Fibroblast of skin of left biceps (primary cell): Measurements from ENCODE around the gene RNF112.
"Not testable (repeated sequence)": the region's sequence is repeated elsewhere in the genome, so short reads cannot be mapped to it uniquely, and the experiment has no call there.

Experiments used
- DNase-seq, 2 experiments: peaks; one replicate each; pipeline ENCODE4 v3.0.0-alpha.2; 2013; ENCODE audit warnings: low read depth in 2 of 2

RNF112 gene

GRCh38 chr17:19412984-19413383 lies 2.0 kb downstream of the RNF112 start:
- DNase-seq, result no peak

GRCh38 chr17:19413761-19414160 lies 2.7 kb downstream of the RNF112 start:
- DNase-seq, result no peak

GRCh38 chr17:19414396-19415280 lies 3.6 kb downstream of the RNF112 start:
- DNase-seq, result no peak

DNA sequence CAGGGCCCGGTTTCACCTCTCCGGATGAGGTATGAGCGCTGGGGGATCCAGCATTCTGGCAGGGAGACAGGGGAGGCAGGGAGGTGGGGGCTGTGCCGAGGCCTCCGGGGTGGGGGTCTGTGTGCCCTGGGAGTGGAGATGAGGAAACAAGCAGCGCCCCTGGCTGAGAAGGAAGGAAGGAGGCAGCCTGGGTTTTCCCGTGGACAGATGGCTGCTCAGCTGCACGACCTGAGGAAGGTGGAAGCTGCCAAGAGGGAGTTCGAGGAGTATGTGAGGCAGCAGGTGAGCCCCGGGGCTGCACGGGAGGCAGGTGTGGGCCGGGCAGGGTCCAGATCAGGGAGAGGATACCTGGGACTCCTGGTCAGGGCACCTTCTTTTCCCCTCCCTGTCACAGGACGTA lies 4.3 kb downstream of the RNF112 start:
- DNase-seq, result no peak

DNA sequence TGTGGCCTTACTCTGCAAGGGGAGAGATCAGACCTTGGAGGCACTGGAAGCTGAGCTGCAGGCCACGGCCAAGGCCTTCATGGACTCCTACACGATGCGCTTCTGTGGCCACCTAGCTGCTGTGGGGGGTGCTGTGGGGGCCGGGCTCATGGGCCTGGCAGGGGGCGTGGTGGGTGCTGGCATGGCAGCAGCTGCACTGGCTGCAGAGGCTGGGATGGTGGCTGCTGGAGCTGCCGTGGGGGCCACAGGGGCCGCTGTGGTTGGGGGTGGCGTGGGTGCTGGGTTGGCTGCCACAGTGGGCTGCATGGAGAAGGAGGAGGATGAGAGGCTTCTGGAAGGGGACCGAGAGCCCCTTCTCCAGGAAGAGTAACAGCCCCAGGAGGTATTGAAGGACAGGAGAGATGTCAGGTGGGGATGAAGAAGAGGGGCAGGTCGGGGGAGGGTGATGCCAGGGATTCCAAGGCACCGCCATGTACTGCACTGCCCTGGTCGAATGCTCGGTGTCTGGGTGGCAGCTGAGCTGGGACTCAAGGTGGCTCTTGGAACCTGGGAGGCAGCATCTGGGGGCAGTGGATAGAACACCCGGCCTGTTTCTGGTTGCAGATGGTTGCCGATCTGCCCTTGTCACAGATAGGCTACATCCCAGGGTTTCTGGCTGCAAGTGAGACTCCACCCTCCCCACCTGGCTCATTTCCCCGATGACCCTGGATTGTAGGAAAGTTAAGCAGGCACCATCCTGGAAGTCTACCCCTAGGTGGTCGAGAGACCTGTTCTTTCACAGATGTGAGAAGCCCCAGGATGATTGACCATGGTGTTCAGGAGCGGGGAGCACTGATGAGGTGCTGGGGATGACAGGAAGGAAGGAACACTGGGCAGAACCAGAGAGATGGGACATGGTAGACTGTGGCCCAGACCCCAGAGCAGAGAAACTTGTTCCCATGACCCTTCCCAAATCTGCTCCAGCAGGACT lies 5.1 kb downstream of the RNF112 start:
- no peak for DNase-seq

- DNase-seq, result no peak
Observed at GRCh38 chr17:19417611-19418010, 6.6 kb downstream of the RNF112 start.

DNA sequence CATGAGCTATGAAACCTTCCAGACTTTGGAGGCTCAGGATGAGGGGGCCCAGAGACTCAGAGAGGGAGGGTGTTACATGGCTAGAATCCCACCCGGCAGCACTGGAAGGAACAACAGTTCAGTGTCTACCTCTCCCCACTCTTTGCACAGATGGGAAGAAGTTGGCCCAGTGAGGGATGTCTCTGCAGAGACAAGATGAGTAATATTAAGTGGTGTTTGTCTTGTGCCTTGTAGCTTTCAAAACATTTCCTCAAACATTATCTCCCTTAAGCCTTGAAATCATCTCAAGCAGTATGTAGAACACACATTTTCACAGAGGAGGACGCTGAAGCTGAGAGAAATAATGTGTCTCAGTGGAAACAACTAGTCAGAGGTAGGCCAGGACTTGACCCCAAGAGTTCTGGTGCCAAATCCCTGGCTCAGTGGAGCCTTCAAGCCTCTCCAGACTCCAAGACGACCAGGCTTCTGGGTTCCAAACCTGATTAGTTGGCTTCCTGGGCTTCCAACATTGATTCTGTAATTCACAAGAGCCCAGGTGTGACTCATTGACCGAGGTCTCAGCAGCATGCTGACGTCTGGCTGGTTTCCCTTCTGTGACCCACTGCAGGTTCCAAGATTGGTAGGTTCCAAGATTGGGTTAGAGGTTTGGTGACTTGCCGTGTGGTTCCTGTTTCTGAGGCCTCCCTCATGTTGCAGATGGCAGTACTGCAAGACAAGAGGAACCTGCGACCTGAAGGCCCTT lies 7.4 kb downstream of the RNF112 start:
- no peak for DNase-seq

DNA sequence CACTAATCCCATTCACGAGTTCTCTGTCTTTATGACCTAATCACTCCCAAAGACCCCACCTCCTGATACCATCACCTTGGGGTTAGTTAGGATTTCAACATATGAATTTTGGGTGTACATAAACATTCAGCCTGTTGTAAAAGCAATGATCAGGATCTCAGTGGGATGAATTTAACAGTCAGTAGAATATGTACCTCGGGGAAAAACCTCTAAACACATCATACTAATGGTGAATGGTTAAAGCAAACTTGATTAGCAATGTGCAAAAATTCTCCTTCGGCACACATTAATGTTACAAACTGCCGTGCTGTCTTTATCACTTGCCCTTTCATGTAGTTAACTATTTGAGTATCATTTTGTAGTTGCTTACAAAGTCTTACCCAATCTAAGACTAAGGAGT lies 10.2 kb downstream of the RNF112 start:
- no peak for DNase-seq

GRCh38 chr17:19421926-19422325 lies 10.9 kb downstream of the RNF112 start:
- DNase-seq, result no peak

GRCh38 chr17:19424934-19425868 lies 14.2 kb downstream of the RNF112 start:
- DNase-seq, result no peak

DNA sequence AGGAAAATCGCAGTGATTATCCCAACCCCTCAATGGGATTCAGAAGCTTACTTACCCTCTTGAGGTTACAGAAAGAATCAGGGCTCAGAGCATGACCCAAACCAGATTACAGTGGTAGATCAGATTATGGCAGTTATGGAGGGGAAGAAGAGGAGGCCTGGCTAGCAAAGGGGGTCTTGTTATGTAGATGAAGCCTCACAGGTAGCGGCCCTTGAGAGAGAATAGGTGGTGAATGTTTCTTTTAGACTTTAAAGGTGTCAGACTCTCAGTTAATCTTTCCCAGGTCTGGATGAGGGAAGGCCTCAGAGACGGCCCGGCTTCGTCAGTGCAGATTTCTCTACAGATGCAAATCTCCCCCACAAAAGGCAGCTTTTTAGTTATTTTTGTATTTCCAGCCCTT lies 15.6 kb downstream of the RNF112 start:
- no peak for DNase-seq

DNA sequence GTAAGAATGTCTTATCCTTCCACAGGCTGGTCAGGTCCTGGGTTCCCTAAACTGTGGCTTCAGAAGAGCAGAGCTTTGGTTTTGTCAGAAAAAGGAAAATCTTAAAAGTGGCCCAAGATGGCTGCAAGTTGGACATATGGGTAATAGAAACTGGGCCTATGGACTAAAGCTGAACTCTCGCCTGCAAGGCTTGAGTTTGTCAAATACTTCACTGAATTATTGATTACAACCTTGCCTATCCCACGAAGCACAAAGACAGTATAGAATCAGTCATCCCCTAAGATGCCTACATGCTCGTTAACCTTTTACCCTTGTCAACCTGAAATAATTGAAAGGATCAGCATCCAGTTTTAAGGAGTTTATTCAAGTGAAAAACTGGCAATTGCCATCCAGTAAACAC lies 20.7 kb downstream of the RNF112 start:
- DNase-seq, result no peak

DNA sequence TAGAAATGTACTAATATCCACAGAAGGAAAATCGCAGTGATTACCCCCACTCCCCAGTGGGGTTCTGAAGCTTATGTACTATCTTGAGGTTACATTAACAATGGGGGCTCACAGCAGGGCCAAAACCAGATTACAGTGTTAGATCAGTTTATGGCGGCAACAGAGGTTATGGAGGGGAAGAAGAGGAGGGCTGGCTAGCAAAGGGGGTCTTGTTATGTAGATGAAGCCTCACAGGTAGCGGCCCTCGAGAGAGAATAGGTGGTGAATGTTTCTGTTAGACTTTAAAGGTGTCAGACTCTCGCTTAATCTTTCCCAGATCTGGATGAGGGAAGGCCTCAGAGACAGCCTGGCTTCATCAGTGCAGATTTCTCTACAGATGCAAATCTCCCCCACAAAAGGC lies 22.2 kb downstream of the RNF112 start:
- DNase-seq, result no peak

DNA sequence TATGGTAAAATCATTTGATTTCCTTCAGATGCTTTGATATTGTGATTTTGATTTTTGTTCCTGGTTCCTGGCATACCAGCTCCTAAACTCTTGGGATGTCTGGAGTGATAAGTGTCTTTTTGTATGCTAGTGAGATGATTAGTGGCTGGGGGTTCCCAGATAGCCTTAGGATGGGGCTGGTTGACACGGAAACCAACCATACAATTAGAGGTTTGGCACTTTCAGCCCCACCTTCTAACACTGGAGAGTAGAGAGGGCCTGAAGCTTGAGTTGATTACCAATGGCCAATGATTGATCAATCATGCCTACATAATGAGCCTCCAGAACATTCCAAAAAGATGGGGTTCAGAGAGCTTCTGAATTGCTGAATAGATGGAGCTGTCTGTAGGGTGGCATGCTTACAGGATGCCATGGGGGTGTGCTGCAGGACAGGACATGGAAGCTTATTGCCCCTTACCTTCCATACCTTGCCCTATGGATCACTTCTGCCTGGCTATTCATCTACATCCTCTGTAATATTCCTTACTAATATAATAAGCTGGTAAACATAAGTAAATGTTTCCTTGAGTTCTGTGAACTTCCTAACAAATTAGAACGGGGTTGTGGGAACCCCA lies 22.8 kb downstream of the RNF112 start:
- no peak for DNase-seq

- DNase-seq, result no peak
Observed at GRCh38 chr17:19440421-19440820, 29.4 kb downstream of the RNF112 start.

DNA sequence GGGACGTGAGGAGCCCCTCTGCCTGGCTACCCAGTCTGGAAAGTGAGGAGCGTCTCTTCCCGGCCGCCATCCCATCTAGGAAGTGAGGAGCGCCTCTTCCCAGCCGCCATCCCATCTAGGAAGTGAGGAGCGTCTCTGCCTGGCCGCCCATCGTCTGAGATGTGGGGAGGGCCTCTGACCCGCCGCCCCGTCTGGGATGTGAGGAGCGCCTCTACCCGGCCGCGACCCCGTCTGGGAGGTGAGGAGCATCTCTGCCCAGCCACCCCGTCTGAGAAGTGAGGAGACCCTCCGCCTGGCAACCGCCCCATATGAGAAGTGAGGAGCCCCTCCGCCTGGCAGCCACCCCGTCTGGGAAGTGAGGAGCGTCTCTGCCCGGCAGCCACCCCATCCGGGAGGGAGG lies 30.3 kb downstream of the RNF112 start:
- not testable (repeated sequence) for DNase-seq

DNA sequence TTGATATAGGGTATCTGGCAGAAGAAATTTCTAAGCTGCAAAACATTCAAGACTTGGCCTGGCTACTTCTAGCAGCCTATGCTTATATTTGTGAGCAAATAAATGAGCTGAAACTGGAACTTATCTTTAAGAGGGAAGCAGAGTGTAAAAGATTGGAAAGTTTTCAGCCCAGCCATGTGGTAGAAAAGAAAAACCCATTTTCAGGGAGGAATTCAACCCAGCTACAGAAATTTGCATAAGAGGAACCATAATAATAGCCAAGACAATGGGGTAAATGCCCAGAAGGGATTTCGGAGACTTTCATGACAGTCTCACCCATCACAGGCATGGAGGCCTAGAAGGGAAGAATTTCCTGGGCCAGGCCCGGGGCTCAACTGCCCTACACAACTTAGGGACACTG lies 31.7 kb downstream of the RNF112 start:
- no peak for DNase-seq

- DNase-seq, result no peak
Observed at GRCh38 chr17:19443148-19443547, 32.1 kb downstream of the RNF112 start.

DNA sequence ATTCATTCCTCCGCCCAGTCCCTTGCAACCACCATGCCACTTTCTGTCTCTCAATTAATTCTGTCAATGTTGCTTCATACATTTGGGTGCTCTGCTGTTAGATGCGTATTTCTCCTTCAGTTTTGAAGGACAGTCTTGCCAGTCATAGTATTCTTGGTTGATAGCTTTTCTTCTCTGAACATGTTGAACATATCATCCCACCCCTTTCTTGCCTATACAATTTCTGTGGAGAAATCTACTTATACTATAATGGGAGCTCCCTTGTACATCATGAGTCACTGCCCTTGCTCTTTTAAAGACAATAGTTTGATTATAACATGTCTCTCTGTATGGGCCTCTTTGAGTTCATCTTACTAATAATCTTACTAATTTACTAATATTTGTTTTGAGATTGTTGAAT lies 34.1 kb downstream of the RNF112 start:
- DNase-seq, result no peak

- not testable (repeated sequence) for DNase-seq
Observed at GRCh38 chr17:19446577-19446976, 35.5 kb downstream of the RNF112 start.
